LNCaP clone FGC (cell line): ENCODE measurements around the gene SLC10A1.

Source experiments
- DNase-seq: peaks from one replicate; pipeline ENCODE4 v3.0.0-alpha.2; 2011; ENCODE audit warnings: low read depth
- H3K4me3 ChIP-seq: 2 replicates; pipeline ENCODE4 v1.5.1; 2011; ENCODE audit warnings: mild to moderate bottlenecking, low read depth, low read length, control low read depth
- TF ChIP-seq, protein P1 (sequence below): IDR thresholded peaks from 2 replicates; pipeline ENCODE4 v1.5.1; 2012; ENCODE audit warnings: mild to moderate bottlenecking; ENCODE audit not compliant: control insufficient read depth, insufficient read depth; ENCODE audit errors: extremely low read depth

SLC10A1 gene

DNA sequence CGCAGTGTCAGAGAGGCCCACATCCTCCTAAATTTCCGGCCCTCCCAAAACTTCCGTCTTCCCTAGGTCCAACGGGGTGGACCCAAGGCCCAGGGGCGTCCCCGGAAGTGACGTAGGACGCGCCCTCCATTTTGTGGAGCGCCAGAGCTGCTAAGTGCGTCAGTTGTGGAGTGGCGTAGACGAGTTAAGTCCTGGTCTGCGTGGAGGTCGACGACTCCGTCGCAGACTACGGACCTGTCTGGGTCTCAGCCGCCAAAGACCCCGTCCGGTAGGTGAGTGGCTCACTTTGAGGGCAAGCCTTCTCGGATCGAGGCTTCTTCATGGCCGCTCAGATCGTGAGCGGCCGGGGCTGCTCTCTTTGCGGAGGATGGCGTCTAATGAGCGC lies 30.1 kb downstream of the SLC10A1 start, which contains the start of gene SRSF5:
Gene SRSF5, plus strand, starts transcription at position 159 of the 385 bp plus-strand sequence. CDS start 1,015 bp downstream, outside the sequence.
- TF ChIP-seq, protein P1, sequence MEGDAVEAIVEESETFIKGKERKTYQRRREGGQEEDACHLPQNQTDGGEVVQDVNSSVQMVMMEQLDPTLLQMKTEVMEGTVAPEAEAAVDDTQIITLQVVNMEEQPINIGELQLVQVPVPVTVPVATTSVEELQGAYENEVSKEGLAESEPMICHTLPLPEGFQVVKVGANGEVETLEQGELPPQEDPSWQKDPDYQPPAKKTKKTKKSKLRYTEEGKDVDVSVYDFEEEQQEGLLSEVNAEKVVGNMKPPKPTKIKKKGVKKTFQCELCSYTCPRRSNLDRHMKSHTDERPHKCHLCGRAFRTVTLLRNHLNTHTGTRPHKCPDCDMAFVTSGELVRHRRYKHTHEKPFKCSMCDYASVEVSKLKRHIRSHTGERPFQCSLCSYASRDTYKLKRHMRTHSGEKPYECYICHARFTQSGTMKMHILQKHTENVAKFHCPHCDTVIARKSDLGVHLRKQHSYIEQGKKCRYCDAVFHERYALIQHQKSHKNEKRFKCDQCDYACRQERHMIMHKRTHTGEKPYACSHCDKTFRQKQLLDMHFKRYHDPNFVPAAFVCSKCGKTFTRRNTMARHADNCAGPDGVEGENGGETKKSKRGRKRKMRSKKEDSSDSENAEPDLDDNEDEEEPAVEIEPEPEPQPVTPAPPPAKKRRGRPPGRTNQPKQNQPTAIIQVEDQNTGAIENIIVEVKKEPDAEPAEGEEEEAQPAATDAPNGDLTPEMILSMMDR, result no peak
- peak within 1 kb of the TSS; percentile 86 for H3K4me3 ChIP-seq

DNA sequence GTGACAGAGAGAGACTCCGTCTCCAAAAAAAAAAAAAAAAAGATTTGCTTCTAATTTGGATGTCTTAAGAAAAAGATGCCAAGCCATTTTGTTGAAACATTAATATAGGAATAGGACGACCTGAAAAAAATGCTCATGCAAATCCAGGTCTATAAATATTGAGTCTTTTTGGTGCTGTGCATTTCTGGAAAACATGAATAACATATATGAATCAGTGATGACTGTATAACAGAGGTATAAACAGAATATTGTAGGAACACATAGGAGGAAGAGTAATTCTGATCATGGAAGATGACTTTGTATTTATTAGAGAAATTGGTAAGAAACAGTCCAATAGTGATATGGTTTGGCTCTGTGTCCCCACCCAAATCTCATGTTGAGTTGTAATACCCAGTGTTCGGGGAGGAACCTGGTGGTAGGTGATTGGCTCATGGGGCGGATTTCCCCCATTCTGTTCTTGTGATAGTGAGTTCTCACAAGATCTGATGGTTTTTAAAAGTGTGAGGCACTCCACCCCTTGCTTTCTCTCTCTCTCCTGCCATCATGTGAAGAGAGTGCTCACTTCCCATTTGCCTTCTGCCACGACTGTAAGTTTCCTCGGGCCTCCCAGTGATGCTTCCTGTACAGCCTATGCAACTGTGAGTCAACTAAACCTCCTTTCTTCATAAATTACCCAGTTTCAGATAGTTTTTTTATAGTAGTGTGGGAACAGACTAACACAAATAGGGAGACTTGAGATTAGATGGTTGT lies 33.1 kb downstream of the SLC10A1 start:
- DNase-seq, result no peak
- no peak overlapping the region for H3K4me3 ChIP-seq
- TF ChIP-seq, protein P1, result no peak

More for the DNA sequence above, 30.1 kb downstream of the SLC10A1 start, which contains the start of gene SRSF5:
- DNase-seq, result peak; percentile 90

DNA sequence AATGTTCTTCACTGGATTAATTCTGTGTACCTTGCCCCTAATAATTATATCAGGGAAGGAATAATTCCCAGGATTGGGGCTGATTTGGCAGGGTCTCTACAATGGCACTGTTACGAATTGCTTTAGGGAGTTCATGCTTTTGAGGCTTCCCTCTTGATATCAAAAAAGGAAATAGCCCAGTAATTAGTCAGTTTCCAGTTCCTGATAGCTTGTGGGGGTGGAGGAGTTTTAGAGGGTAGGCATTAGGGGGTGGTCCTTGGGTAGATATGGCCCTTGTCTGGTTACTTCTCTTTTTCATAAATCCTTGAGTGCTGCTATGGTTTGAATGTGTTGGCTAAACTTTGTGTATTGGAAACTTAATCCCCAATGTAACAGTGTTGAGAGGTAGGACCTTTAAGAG lies 36.2 kb downstream of the SLC10A1 start:
- TF ChIP-seq, protein P1, result no peak
- no peak for DNase-seq
- no peak overlapping the region for H3K4me3 ChIP-seq

DNA sequence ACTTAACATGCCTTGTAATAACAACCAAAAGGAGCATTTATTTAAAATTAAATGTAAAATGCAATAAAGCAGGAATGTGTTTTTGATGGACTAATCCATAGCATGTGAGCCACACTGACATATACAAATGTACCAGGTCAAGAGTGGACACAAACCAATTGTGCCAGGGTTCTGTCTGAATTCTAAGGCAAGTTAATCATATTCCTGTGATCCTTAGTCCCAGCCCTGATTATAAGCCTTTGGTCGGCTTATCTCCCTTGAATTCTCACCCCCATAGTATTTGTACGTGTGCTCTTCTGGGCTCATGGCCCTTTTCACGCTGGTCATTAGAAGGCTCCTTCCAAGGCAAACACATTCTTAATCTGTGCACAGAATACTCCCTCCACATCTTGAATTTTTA lies 40.7 kb downstream of the SLC10A1 start:
- no peak overlapping the region for H3K4me3 ChIP-seq
- no peak for DNase-seq
- TF ChIP-seq, protein P1, result no peak

DNA sequence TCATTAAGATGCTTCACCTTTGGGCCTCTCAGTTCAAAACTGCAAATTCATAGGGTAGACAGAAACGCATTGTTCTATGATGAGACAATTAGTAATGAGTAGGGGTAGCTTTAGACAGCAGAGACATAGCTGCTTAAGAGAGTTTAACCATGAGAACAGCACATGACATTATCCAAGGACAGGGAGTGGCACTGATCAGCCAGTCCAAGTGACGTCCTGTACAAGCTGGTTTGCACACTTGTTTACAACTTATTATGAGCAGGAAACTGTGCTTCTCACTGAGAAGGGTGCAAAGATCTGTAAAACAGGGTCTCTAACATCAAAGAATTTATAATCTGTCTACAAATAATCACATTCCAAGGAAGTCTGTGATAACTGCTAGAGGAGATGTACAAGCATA lies 41.3 kb downstream of the SLC10A1 start:
- DNase-seq, result no peak
- TF ChIP-seq, protein P1, result no peak
- no peak overlapping the region for H3K4me3 ChIP-seq

DNA sequence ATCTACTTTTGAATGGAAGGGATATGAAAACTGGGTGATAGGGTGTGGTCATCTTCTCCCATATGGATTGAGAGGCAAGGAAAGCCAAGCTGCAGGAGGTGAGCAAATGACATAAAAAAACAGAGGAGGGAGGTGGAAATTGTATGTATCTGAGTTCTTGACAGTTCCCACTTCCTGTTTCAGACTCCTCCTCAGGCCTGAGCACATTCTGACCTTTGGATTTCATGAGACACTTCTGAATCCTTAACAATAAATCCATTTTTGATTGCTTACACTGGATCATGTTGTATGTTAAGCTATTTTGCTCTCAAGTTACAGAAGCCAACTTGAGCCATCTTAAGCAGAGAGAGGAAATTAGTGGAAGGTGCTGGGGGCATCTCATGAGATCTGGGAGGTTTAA lies 41.7 kb downstream of the SLC10A1 start:
- no peak for DNase-seq
- H3K4me3 ChIP-seq, result no peak overlapping the region
- TF ChIP-seq, protein P1, result no peak

DNA sequence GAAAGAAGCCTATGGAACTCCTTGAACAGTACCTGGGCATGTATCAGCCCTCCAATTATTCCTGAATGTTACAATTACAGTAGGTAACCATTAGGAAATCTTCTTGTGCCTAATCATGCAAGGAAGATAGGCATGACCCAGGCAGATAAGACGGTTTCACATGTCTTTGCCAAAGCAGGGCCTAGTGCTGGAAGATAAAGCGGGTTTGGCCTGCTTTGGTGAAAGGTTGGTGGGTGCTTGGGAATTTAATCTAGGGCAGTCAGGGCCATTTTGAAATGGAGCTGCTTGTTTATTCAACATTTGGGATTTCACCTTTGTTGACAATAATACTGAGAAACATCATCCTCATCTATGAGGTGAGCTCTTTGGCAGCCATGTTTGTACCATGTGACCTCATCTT lies 42.6 kb downstream of the SLC10A1 start:
- TF ChIP-seq, protein P1, result no peak
- no peak overlapping the region for H3K4me3 ChIP-seq
- no peak for DNase-seq
